Measurements from ENCODE around the gene ZNF691. TPM values are rescaled to one million over a fixed set of nuclear protein-coding genes. Genes with fewer than 3 reads are reported as not detected.
"Not testable (repeated sequence)": the region's sequence is repeated elsewhere in the genome, so short reads cannot be mapped to it uniquely, and the experiment has no call there.

The ZNF691 gene
- total RNA-seq, 4 donors from 2014 or later: 7.1 to 25.5 (median 9.8) TPM

DNA sequence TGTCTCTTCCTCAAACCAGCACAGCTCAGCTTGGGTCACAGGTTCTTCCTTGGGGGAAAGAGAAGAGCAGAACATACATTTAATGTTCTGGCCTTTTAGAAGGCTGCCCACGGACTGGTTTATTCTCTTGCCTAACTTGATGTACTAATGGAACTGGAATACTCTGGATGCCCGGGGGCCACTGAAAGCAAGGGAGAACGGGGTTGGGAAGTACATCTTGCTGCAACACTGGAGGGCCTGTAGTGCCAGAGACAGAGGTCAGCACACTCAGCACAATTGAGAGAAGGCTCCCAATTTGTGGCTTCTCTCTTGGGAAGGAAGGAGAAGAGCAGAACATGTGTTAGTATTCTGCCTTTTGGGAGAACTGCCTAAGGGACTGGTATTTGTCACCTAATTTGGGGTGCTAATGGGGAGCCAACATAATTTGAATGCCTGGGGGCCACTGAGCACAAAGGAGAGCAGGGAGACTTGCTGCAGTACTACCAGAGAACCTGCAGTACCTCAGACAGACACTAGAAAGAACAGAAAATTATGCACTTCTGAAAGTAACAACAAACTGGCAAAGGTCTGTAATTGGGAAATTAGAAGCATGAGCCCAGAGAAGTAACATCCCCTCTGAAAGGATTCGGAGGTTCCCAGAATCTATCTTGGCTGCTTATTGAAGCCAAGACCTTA is 14.1 kb downstream of the ZNF691 start:
- Histone ChIP-seq H3K4me1 (no peaks in the 10 kb centered on the region), H3K4me3 (no peak overlapping the region), H3K27ac (no peak overlapping the region), H3K36me3 (no peaks in the 10 kb centered on the region), H3K9me3 (no peaks in the 10 kb centered on the region), H3K27me3 (peaks cover 0 to 7% (median 7%) of the 10 kb centered on the region in 3 donors)
- in situ Hi-C loops (cut with MboI; ENCODE audit: low sequenced_read_pairs in 4 of 4) (no loop called here), intact Hi-C loops (cut with DNase I; ENCODE audit: low total_unique reads) (no loop called here)
- TF ChIP-seq, protein P1, sequence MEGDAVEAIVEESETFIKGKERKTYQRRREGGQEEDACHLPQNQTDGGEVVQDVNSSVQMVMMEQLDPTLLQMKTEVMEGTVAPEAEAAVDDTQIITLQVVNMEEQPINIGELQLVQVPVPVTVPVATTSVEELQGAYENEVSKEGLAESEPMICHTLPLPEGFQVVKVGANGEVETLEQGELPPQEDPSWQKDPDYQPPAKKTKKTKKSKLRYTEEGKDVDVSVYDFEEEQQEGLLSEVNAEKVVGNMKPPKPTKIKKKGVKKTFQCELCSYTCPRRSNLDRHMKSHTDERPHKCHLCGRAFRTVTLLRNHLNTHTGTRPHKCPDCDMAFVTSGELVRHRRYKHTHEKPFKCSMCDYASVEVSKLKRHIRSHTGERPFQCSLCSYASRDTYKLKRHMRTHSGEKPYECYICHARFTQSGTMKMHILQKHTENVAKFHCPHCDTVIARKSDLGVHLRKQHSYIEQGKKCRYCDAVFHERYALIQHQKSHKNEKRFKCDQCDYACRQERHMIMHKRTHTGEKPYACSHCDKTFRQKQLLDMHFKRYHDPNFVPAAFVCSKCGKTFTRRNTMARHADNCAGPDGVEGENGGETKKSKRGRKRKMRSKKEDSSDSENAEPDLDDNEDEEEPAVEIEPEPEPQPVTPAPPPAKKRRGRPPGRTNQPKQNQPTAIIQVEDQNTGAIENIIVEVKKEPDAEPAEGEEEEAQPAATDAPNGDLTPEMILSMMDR (IDR thresholded peaks at IDR 0.05 in 4 of 5, conservative IDR thresholded peaks at IDR 0.05 in 1 of 5): no peak
- TF ChIP-seq POLR2A (IDR thresholded peaks at IDR 0.05): no peak
- ATAC-seq (no peak), DNase-seq (no peak)

DNA sequence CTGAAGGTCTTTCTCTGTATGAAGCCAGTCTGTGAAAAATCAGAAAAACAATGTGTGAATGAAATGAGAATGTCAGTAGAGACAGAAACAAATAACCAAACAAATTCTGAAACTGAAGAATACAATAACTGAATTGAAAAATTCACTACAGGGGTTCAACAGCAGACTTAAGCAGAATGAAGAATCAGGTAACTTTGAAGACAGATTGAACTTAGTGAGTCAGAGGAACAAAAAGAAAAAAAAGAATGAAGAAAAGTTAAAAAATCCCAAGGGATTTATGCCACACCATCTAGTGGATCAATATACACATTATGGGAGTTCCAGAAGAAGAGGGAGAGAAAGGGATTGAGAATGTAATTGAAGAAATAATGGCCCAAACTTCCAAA is 14.6 kb downstream of the ZNF691 start:
- peaks cover 0 to 7% (median 7%) of the 10 kb centered on the region in 3 donors for H3K27me3 ChIP-seq
- H3K4me3 ChIP-seq: no peak overlapping the region
- no peaks in the 10 kb centered on the region for H3K9me3 ChIP-seq
- intact Hi-C loops (cut with DNase I; ENCODE audit: low total_unique reads) (no loop called here), in situ Hi-C loops (cut with MboI; ENCODE audit: low sequenced_read_pairs in 4 of 4) (no loop called here)
- no peak overlapping the region for H3K27ac ChIP-seq
- TF ChIP-seq, protein P1 (IDR thresholded peaks at IDR 0.05 in 4 of 5, conservative IDR thresholded peaks at IDR 0.05 in 1 of 5): no peak
- TF ChIP-seq POLR2A (IDR thresholded peaks at IDR 0.05): no peak
- DNase-seq: no peak
- no peaks in the 10 kb centered on the region for H3K36me3 ChIP-seq
- ATAC-seq: no peak
- H3K4me1 ChIP-seq: no peaks in the 10 kb centered on the region

DNA sequence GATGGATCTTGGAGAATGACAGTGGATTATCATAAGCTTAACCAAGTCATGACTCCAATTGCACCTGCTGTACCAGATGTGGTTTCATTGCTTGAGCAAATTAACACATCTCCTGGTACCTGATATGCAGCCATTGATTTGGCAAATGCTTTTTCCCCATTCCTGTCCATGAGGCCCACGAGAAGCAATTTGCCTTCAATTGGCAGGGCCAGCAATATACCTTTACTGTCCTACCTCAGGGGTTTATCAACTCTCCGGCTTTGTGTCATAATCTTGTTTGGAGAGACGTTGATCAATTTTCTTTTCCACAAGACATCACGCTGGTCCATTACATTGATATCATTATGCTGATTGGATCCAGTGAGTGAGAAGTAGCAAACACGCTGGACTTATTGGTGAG is 20.1 kb downstream of the ZNF691 start:
- Histone ChIP-seq H3K4me1 (no peaks in the 10 kb centered on the region), H3K9me3 (no peaks in the 10 kb centered on the region), H3K27me3 (peaks cover 0 to 7% (median 3%) of the 10 kb centered on the region in 3 donors), H3K36me3 (no peaks in the 10 kb centered on the region), H3K4me3 (no peak overlapping the region), H3K27ac (no peak overlapping the region)
- DNase-seq: no peak
- no peak for ATAC-seq
- no peak for TF ChIP-seq POLR2A (IDR thresholded peaks at IDR 0.05)
- TF ChIP-seq, protein P1 (IDR thresholded peaks at IDR 0.05 in 4 of 5, conservative IDR thresholded peaks at IDR 0.05 in 1 of 5): no peak
- in situ Hi-C loops (cut with MboI; ENCODE audit: low sequenced_read_pairs in 4 of 4): no loop called here
- intact Hi-C loops (cut with DNase I; ENCODE audit: low total_unique reads): no loop called here

DNA sequence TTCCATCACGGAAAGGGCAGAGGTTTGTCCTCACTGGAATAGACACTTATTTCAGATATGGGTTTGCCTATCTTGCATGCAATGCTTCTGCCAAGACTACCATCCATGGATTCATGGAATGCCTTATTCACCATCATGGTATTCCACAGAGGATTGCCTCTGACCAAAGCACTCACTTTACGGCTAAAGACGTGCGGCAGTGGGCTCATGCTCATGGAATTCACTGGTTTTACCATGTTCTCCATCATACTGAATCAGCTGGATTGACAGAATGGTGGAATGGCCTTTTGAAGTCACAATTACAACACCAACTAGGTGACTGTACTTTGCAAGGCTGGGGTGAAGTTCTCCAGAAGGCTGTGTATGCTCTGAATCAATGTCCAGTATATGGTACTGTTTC is 22.1 kb downstream of the ZNF691 start:
- H3K36me3 ChIP-seq; DNase-seq; ATAC-seq; intact Hi-C loops (cut with DNase I; ENCODE audit: low total_unique reads); H3K4me3 ChIP-seq; H3K9me3 ChIP-seq; H3K27me3 ChIP-seq; in situ Hi-C loops (cut with MboI; ENCODE audit: low sequenced_read_pairs in 4 of 4); H3K27ac ChIP-seq; H3K4me1 ChIP-seq: not testable (repeated sequence)

DNA sequence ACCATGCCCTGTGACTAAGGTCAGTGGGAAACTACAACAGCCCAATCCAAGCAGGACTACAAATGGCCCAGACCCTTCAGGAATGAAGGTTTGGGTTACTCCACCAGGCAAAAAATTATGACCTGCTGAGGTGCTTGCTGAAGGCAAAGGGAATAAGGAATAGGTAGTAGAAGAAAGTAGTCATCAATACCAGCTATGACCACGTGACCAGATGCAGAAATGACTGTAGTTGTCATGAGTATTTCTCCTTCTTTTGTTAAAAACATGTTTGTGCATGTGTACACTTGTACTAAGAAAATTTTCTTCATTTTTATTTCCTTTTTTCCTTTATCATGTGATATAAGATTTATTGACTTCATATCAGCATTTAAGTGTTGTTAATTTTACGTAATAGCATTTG is 22.8 kb downstream of the ZNF691 start:
- intact Hi-C loops (cut with DNase I; ENCODE audit: low total_unique reads); DNase-seq; H3K9me3 ChIP-seq; H3K27me3 ChIP-seq; H3K27ac ChIP-seq; H3K4me1 ChIP-seq; in situ Hi-C loops (cut with MboI; ENCODE audit: low sequenced_read_pairs in 4 of 4); H3K4me3 ChIP-seq; ATAC-seq; H3K36me3 ChIP-seq: not testable (repeated sequence)

DNA sequence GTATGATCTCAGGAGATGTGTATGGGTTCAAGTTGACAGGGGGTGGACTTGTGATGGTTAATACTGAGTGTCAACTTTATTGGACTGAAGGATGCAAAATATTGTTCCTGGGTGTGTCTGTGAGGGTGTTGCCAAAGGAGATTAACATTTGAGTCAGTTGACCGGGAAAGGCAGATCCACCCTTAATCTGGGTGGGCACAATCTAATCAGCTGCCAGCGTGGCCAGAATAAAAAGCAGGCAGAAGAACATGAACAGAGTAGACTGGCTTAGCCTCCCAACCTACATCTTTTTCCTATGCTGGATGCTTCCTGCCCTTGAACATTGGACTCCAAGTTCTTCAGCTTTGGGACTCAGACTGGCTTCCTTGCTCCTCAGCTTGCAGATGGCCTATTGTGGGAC is 23.3 kb downstream of the ZNF691 start:
- ATAC-seq; intact Hi-C loops (cut with DNase I; ENCODE audit: low total_unique reads); H3K27ac ChIP-seq; H3K4me1 ChIP-seq; H3K27me3 ChIP-seq; H3K4me3 ChIP-seq; H3K36me3 ChIP-seq; in situ Hi-C loops (cut with MboI; ENCODE audit: low sequenced_read_pairs in 4 of 4); H3K9me3 ChIP-seq; DNase-seq: not testable (repeated sequence)

DNA sequence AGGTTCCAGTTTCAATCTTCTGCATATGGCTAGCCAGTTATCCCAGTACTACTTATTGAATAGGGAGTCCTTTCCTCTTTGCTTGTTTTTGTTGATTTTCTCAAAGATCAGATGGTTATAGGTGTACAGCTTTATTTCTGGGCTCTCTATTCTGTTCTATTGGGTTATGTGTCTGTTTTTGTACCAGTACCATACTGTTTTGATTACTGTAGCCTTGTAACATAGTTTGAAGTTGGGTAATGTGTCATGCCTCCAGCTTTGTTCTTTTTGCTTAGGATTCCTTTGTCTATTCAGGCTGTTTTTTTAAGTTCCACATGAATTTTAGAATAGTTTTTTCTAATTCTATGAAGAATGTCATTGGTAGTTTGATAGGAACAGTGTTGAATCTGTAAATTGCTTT is 26.7 kb downstream of the ZNF691 start:
- H3K9me3 ChIP-seq; H3K27me3 ChIP-seq; H3K27ac ChIP-seq; DNase-seq; in situ Hi-C loops (cut with MboI; ENCODE audit: low sequenced_read_pairs in 4 of 4); ATAC-seq; intact Hi-C loops (cut with DNase I; ENCODE audit: low total_unique reads); H3K4me3 ChIP-seq; H3K36me3 ChIP-seq; H3K4me1 ChIP-seq: not testable (repeated sequence)

Data from gastrocnemius medialis (tissue), 4 donors.